Prostate gland (tissue), 2 donors: Measurements from ENCODE around the gene CFAP46. TPM values are rescaled to one million over a fixed set of nuclear protein-coding genes. Genes with fewer than 3 reads are reported as not detected.
"Not testable (repeated sequence)": the region's sequence is repeated elsewhere in the genome, so short reads cannot be mapped to it uniquely, and the experiment has no call there.

Experiments
- DNase-seq: peaks from one replicate; pipeline ENCODE4 v3.0.0-alpha.2; 2019; ENCODE audit warnings: low spot score
- H3K27ac ChIP-seq, 2 donors: fragments of 200-600 bp; sonication (generic); 2 replicates each; pipeline ENCODE4 v1.5.1; 2017 to 2019
- H3K27me3 ChIP-seq: fragments of 200-600 bp; sonication (generic); replicated peaks from 2 replicates; pipeline ENCODE4 v1.5.1; 2019; ENCODE audit not compliant: insufficient read depth
- H3K36me3 ChIP-seq, 2 donors: fragments of 200-600 bp; sonication (generic); 1 replicate in 1 of 2; 2 replicates in 1 of 2; pipeline versions ENCODE4 v1.5.1 to v1.8.1; 2017 to 2019
- H3K4me1 ChIP-seq: fragments of 200-600 bp; sonication (generic); replicated peaks from 2 replicates; pipeline ENCODE4 v1.5.1; 2019
- H3K4me3 ChIP-seq, 2 donors: fragments of 200-600 bp; sonication (generic); 2 replicates each; pipeline ENCODE4 v1.5.1; 2017 to 2019
- H3K9me3 ChIP-seq: fragments of 200-600 bp; sonication (generic); 2 replicates; pipeline ENCODE4 v1.5.1; 2017
- POLR2A ChIP-seq: fragments of 450-650 bp; IDR thresholded peaks from one replicate; pipeline ENCODE4 v1.6.1; 2016; ENCODE audit warnings: antibody characterized with exemption, mild to moderate bottlenecking
- POLR2AphosphoS5 ChIP-seq: sonication (generic); formaldehyde crosslinking; IDR thresholded peaks from one replicate; pipeline ENCODE4 v1.6.1; 2017; ENCODE audit warnings: antibody characterized with exemption
- WGBS: methylation state at CpG from one replicate; pipeline ENCODE4 v1.1.5; 2018; 5-methylcytosine and 5-hydroxymethylcytosine counted together
- intact Hi-C: fragments of 100-400 bp; cut with DNase I; formaldehyde crosslinking; loops from one replicate; pipeline ENCODE4 v1.14.2; 2022
- total RNA-seq, 2 donors: library from RNA; depleted of rRNA; stranded (reverse); fragments of >200 nt; gene quantifications; one replicate each; pipeline ENCODE4 v1.1.0, GENCODE V29; 2016
- TF ChIP-seq, protein P1 (sequence below), 4 experiments: fragments of 200-600 bp in 2 of 4; fragments of 450-650 bp in 2 of 4; sonication (generic) in 2 of 4; IDR thresholded peaks; 1 replicate in 3 of 4; 2 replicates in 1 of 4; pipeline ENCODE4 v1.5.1; 2016 to 2019; ENCODE audit warnings: antibody characterized with exemption in 4 of 4, mild to moderate bottlenecking in 2 of 4, moderate library complexity in 2 of 4

The CFAP46 gene
- total RNA-seq, 2 donors from 2014 or later = 1.4 to 9.3 TPM

GRCh38 chr10:132933308-132934042 is 8.9 kb downstream of the CFAP46 start:
- H3K9me3 ChIP-seq = no peaks in the 10 kb centered on the region
- 90% methylated on average over 30 of the region's 30 CpGs for WGBS
- no peak overlapping the region for H3K4me3 ChIP-seq
- TF ChIP-seq POLR2A = no peak
- TF ChIP-seq, protein P1, sequence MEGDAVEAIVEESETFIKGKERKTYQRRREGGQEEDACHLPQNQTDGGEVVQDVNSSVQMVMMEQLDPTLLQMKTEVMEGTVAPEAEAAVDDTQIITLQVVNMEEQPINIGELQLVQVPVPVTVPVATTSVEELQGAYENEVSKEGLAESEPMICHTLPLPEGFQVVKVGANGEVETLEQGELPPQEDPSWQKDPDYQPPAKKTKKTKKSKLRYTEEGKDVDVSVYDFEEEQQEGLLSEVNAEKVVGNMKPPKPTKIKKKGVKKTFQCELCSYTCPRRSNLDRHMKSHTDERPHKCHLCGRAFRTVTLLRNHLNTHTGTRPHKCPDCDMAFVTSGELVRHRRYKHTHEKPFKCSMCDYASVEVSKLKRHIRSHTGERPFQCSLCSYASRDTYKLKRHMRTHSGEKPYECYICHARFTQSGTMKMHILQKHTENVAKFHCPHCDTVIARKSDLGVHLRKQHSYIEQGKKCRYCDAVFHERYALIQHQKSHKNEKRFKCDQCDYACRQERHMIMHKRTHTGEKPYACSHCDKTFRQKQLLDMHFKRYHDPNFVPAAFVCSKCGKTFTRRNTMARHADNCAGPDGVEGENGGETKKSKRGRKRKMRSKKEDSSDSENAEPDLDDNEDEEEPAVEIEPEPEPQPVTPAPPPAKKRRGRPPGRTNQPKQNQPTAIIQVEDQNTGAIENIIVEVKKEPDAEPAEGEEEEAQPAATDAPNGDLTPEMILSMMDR (IDR thresholded peaks at IDR 0.05) = no peak
- TF ChIP-seq POLR2AphosphoS5 = no peak
- no peaks in the 10 kb centered on the region for H3K27me3 ChIP-seq
- intact Hi-C loops = no loop called here
- H3K27ac ChIP-seq = no peak overlapping the region
- no peak for DNase-seq
- no peaks in the 10 kb centered on the region for H3K36me3 ChIP-seq
- no peaks in the 10 kb centered on the region for H3K4me1 ChIP-seq

DNA sequence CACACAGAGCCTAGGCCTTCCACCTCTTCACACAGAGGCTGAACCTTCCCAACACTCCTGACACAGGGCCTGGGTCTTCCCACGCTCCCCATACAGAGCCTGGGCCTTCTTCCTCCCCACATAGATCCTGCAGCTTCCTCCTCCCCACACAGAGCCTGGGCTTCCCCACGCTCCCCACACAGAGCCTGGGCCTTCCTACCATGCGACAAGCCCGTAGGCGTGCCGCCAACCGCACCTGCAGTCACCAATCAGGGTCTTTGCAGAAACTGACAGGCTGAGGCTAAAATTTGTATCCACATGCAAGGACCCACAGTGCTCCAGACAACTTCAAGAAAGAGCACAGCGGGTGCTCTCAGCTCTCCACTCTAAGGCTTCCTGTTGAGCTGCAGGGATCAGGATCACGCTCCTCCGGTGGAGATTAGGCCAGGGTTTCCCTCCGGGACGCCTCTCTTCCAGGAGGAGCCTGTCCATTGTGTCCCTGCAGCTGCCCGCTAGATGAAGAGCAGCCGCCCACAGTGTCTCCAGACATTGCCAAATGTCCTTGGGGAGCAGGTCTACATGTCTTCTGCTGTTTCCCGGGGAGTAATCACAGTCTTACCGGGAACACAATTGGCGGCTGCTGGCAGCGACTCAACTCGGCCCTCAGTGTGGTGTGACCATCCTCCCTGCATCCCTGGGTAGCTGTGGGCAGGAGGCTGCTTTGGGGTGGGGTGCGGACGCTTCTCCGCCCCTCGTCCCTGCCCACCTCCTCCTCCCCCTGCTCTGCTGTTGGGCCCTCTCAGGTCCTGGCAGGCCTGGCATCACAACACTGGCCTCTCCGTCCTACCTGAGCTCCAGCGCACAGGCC is 9.7 kb downstream of the CFAP46 start:
- TF ChIP-seq POLR2A (no peak), POLR2AphosphoS5 (no peak)
- TF ChIP-seq, protein P1 (IDR thresholded peaks at IDR 0.05) = no peak
- Histone ChIP-seq H3K27me3 (no peaks in the 10 kb centered on the region), H3K27ac (no peak overlapping the region), H3K9me3 (no peaks in the 10 kb centered on the region), H3K36me3 (no peaks in the 10 kb centered on the region), H3K4me3 (no peak overlapping the region), H3K4me1 (no peaks in the 10 kb centered on the region)
- 92% methylated on average over 25 of the region's 25 CpGs for WGBS
- intact Hi-C loops = no loop called here
- DNase-seq = no peak

DNA sequence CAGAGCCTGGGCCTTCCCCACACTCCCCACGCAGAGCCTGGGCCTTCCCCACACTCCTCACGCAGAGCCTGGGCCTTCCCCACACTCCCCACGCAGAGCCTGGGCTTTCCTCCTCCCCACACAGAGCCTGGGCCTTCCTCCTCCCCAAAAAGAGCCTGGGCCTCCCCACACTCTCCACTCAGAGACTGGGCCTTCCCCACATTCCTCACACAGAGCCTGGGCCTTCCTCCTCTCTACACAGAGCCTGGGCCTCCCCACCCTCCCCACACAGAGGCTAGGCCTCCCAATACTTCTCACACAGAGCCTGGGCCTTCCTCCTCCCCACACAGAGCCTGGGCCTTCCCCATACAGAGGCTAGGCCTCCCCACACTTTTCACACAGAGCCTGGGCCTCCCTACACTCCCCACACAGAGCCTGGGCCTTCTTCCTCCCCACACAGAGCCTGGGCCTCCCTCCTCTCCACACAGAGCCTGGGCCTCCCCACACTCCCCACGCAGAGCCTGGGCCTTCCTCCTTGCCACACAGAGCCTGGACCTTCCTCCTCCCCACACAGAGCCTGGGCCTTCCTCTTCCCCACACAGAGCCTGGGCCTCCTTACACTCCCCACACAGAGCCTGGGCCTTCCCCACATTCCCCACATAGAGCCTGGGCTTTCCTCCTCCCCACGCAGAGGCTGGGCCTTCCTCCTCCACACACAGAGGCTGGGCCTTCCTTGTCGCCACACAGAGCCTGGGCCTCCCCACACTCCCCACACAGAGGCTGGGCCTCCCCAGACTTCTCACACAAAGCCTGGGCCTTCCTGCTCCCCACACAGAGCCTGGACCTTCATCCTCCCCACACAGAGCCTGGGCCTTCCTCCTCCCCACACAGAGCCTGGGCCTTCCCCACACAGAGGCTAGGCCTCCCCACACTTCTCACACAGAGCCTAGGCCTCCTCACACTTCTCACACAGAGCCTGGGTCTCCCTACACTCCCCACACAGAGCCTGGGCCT is 10.8 kb downstream of the CFAP46 start:
- WGBS = 75% methylated on average over 6 of the region's 6 CpGs
- H3K27me3 ChIP-seq = not testable (repeated sequence)

GRCh38 chr10:132930701-132931100 is 11.7 kb downstream of the CFAP46 start:
- H3K27ac ChIP-seq, H3K27me3 ChIP-seq, intact Hi-C loops, H3K9me3 ChIP-seq, DNase-seq, H3K4me3 ChIP-seq, H3K36me3 ChIP-seq, H3K4me1 ChIP-seq: not testable (repeated sequence)
- 60% methylated on average over 2 of the region's 3 CpGs for whole genome bisulfite sequencing

More for the DNA sequence above, 10.8 kb downstream of the CFAP46 start:
- H3K36me3 ChIP-seq, H3K9me3 ChIP-seq, H3K4me3 ChIP-seq, intact Hi-C loops, DNase-seq, H3K27ac ChIP-seq, H3K4me1 ChIP-seq: not testable (repeated sequence)

DNA sequence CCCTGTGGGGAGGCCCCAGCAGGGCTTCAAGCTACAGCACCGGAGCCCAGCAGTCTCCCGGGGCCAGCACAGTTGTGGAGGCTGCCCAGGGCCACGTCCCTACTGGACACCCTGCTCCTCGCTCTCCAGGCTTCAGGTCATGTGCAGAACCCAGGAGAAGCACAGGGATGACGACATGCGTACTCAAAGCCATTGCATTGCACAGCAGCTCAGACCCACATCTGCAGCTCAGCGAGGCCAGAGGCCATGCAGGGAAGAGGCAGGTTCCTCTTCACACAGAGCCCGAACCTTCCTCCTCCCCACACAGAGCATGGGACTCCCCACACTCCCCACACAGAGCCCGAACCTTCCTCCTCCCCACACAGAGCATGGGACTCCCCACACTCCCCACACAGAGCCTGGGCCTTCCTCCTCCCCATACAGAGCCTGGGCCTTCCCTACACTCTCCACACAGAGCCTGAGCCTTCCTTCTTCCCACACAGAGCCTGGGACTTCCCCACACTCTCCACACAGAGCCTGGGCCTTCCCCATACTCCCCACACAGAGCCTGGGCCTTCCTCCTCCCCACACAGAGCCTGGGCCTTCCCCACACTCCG is 12.3 kb downstream of the CFAP46 start:
- intact Hi-C loops = no loop called here
- no peaks in the 10 kb centered on the region for H3K27me3 ChIP-seq
- TF ChIP-seq, protein P1 (IDR thresholded peaks at IDR 0.05) = no peak
- TF ChIP-seq POLR2A = no peak
- TF ChIP-seq POLR2AphosphoS5 = no peak
- no peaks in the 10 kb centered on the region for H3K36me3 ChIP-seq
- no peak for DNase-seq
- no peak overlapping the region for H3K27ac ChIP-seq
- WGBS = 76% methylated on average over 9 of the region's 10 CpGs
- H3K4me3 ChIP-seq = no peak overlapping the region
- no peaks in the 10 kb centered on the region for H3K9me3 ChIP-seq
- no peaks in the 10 kb centered on the region for H3K4me1 ChIP-seq
